Immature natural killer cell (primary cell): ENCODE data around the gene RFC3. TPM values are rescaled to one million over a fixed set of nuclear protein-coding genes. Genes with fewer than 3 reads are reported as not detected.
"Not testable (repeated sequence)": the region's sequence is repeated elsewhere in the genome, so short reads cannot be mapped to it uniquely, and the experiment has no call there.

Experiments used
- DNase-seq, 3 donors: peaks; one replicate each; pipeline ENCODE4 v3.0.0; 2022; ENCODE audit warnings: mixed read lengths in 1 of 3
- H3K27ac Mint-ChIP-seq, 6 donors: one replicate each; pipeline ENCODE4 v1.8.0; 2020; ENCODE audit warnings: mixed read lengths in 6 of 6, mild to moderate bottlenecking in 5 of 6, inconsistent platforms in 4 of 6, moderate library complexity in 3 of 6
- H3K27me3 Mint-ChIP-seq, 3 donors: one replicate each; pipeline ENCODE4 v1.8.0; 2020 to 2021; ENCODE audit warnings: low read depth in 3 of 3, mild to moderate bottlenecking in 3 of 3, mixed read lengths in 3 of 3, moderate library complexity in 3 of 3, inconsistent platforms in 1 of 3
- H3K36me3 Mint-ChIP-seq, 3 donors: one replicate each; pipeline ENCODE4 v1.8.0; 2020; ENCODE audit warnings: mixed read lengths in 3 of 3, inconsistent platforms in 2 of 3, mild to moderate bottlenecking in 2 of 3
- H3K4me1 Mint-ChIP-seq, 2 donors: one replicate each; pipeline ENCODE4 v1.8.0; 2020; ENCODE audit warnings: inconsistent platforms in 2 of 2, mild to moderate bottlenecking in 2 of 2, mixed read lengths in 2 of 2, moderate library complexity in 1 of 2
- H3K4me3 Mint-ChIP-seq, 5 donors: one replicate each; pipeline ENCODE4 v1.8.0; 2020; ENCODE audit warnings: mild to moderate bottlenecking in 5 of 5, mixed read lengths in 5 of 5, inconsistent platforms in 3 of 5, moderate library complexity in 3 of 5
- H3K9me3 Mint-ChIP-seq, 6 donors: one replicate each; pipeline ENCODE4 v1.8.0; 2020; ENCODE audit warnings: mild to moderate bottlenecking in 6 of 6, mixed read lengths in 6 of 6, inconsistent platforms in 4 of 6, moderate library complexity in 3 of 6
- polyA plus RNA-seq, 3 donors: library from polyadenylated mRNA; unstranded; fragments of 300-500 nt; fragmentation: Illumina TruSeq; gene quantifications; one replicate each; pipeline ENCODE4 v1.2.3, GENCODE V29; 2021

The RFC3 gene
- polyA plus RNA-seq, 3 donors from 2014 or later: 3.0 to 7.7 (median 6.3) TPM

- DNase-seq: no peak
- H3K27me3 Mint-ChIP-seq: peaks cover 0 to 3% (median 0%) of the 10 kb centered on the region in 3 donors
- H3K9me3 Mint-ChIP-seq: peaks cover 0 to 1% (median 0%) of the 10 kb centered on the region in 6 donors
- H3K27ac Mint-ChIP-seq: no peak overlapping the region
- no peak overlapping the region for H3K4me3 Mint-ChIP-seq
- no peaks in the 10 kb centered on the region for H3K36me3 Mint-ChIP-seq
- no peaks in the 10 kb centered on the region for H3K4me1 Mint-ChIP-seq
Measured at GRCh38 chr13:33793726-33794125, 24.2 kb upstream of the RFC3 start.

- Mint-ChIP-seq H3K9me3 (peaks cover 0 to 1% (median 0%) of the 10 kb centered on the region in 6 donors), H3K27ac (no peak overlapping the region), H3K36me3 (no peaks in the 10 kb centered on the region), H3K4me1 (no peaks in the 10 kb centered on the region), H3K27me3 (peaks cover 0 to 3% (median 0%) of the 10 kb centered on the region in 3 donors), H3K4me3 (no peak overlapping the region)
- DNase-seq: no peak
Measured at GRCh38 chr13:33794576-33794975, 23.4 kb upstream of the RFC3 start.

- no peak overlapping the region for H3K27ac Mint-ChIP-seq
- H3K9me3 Mint-ChIP-seq: peaks cover 0 to 1% (median 0%) of the 10 kb centered on the region in 6 donors
- H3K4me1 Mint-ChIP-seq: no peaks in the 10 kb centered on the region
- H3K27me3 Mint-ChIP-seq: peaks cover 0 to 3% (median 2%) of the 10 kb centered on the region in 3 donors
- no peaks in the 10 kb centered on the region for H3K36me3 Mint-ChIP-seq
- DNase-seq: no peak
- H3K4me3 Mint-ChIP-seq: no peak overlapping the region
Measured at GRCh38 chr13:33796095-33796494, 21.9 kb upstream of the RFC3 start.

DNA sequence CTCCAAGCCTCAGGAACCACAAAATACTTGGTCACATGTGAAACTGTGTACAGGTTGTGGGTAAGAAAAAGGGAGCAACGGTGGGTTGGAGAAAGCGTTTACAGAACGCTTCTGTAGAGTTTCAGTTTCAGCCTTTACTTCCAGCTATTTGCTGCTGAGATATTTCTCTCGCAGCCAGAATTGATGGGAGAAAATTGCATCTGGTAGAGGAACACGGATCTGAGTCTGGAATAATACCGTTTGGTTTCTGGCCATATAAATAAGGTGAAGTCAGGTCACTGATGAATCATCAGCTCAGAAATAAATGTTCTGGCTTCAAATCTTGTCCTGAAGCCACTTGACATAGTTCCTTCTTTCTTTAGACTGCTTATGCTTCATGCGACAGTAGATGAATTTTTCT, 20.3 kb upstream of the RFC3 start:
- H3K27me3 Mint-ChIP-seq: peaks cover 0 to 5% (median 2%) of the 10 kb centered on the region in 3 donors
- H3K4me3 Mint-ChIP-seq: no peak overlapping the region
- no peak for DNase-seq
- H3K36me3 Mint-ChIP-seq: no peaks in the 10 kb centered on the region
- H3K9me3 Mint-ChIP-seq: no peaks in the 10 kb centered on the region
- H3K4me1 Mint-ChIP-seq: no peaks in the 10 kb centered on the region
- no peak overlapping the region for H3K27ac Mint-ChIP-seq

DNA sequence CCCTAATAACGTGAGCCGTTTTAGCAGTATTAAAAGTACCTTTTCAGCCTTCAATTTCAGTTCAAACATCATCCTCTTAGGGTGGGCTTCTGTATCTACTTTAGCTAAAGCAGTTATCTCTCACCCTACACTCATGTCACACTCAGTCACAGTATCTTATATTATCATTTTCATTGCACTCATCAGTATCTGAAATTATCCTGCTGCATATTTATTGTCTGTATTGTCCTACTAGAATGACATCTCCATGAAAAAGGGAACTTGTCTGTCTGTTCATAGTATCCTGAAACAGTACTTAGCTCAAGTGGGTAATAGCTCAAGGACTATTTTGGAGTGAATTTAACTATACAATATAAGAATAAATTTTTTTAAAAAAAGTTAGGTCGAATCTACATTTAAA, 19.9 kb upstream of the RFC3 start:
- DNase-seq: no peak
- no peak overlapping the region for H3K4me3 Mint-ChIP-seq
- no peaks in the 10 kb centered on the region for H3K4me1 Mint-ChIP-seq
- no peak overlapping the region for H3K27ac Mint-ChIP-seq
- H3K27me3 Mint-ChIP-seq: peaks cover 0 to 5% (median 2%) of the 10 kb centered on the region in 3 donors
- H3K9me3 Mint-ChIP-seq: no peaks in the 10 kb centered on the region
- H3K36me3 Mint-ChIP-seq: no peaks in the 10 kb centered on the region

- Mint-ChIP-seq H3K27ac (no peak overlapping the region), H3K4me1 (no peaks in the 10 kb centered on the region), H3K4me3 (no peak overlapping the region), H3K36me3 (no peaks in the 10 kb centered on the region), H3K9me3 (no peaks in the 10 kb centered on the region), H3K27me3 (peaks cover 2 to 5% (median 2%) of the 10 kb centered on the region in 3 donors)
- DNase-seq: no peak
Measured at GRCh38 chr13:33799950-33800592, 17.9 kb upstream of the RFC3 start.

GRCh38 chr13:33800646-33801186, 17.2 kb upstream of the RFC3 start:
- H3K27ac Mint-ChIP-seq: no peak overlapping the region
- no peaks in the 10 kb centered on the region for H3K9me3 Mint-ChIP-seq
- peak overlapping the region in 1 of 5 donors; percentile 34 for H3K4me3 Mint-ChIP-seq
- peaks cover 2 to 5% (median 2%) of the 10 kb centered on the region in 3 donors for H3K27me3 Mint-ChIP-seq
- no peaks in the 10 kb centered on the region for H3K36me3 Mint-ChIP-seq
- no peak for DNase-seq
- H3K4me1 Mint-ChIP-seq: no peaks in the 10 kb centered on the region

DNA sequence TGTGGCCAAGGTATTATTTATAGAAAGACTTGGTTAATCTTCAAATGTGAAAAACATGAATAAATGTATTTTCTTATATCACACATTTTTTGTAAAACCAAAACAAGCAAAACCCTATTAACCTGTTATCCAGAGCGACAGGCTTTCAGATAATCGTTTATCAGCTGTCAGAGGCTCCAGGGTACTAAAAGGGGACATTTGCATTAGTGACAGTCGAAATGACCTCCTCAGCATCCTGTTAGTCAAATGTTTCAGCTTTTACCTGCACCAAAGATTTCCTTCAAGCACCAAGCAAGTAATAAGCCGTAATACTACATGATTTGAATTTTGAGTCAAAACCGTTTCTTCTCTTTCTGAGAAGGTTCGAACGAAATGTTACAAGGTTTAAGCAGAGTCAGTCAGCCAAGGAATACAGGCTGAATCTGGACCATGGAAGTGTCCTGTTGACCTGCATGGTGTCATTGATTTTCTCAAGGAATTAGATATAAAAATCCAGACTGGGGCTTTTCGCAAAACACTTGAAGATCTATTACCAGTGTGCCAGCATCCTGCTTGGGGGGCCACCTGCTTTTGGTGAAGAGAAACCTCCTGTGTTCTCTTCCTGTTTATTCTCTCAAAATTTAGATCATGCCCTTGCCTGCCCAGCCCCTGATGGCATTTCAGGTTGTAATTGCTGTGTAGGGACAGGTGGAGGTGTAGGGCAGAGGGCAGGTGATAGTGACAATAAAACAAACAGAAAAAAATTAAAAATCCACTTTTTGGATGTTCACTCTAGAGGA, 11.3 kb upstream of the RFC3 start:
- no peaks in the 10 kb centered on the region for H3K4me1 Mint-ChIP-seq
- no peak for DNase-seq
- no peak overlapping the region for H3K27ac Mint-ChIP-seq
- no peaks in the 10 kb centered on the region for H3K9me3 Mint-ChIP-seq
- H3K36me3 Mint-ChIP-seq: no peaks in the 10 kb centered on the region
- H3K4me3 Mint-ChIP-seq: no peak overlapping the region
- peaks cover 4 to 16% (median 8%) of the 10 kb centered on the region in 3 donors for H3K27me3 Mint-ChIP-seq

DNA sequence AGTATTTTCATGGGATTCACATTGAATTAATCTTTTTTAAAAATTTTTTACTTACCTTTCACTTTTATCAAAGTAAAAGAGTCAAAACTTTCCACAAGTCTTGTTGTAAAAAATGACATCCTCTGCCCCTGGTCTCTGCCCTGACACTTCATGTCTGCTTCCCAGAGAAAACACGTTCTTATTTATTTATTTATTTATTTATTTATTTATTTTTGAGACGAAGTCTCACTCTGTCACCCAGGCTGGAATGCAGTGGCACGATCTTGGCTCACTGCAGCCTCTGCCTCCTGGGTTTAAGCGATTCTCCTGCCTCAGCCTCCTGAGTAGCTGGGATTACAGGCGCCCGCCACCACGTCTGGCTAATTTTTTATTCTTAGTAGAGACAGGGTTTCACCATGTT, 5.1 kb upstream of the RFC3 start:
- not testable (repeated sequence) for H3K4me1 Mint-ChIP-seq, H3K4me3 Mint-ChIP-seq, DNase-seq, H3K9me3 Mint-ChIP-seq, H3K27ac Mint-ChIP-seq, H3K36me3 Mint-ChIP-seq
- peaks cover 6 to 28% (median 16%) of the 10 kb centered on the region in 3 donors for H3K27me3 Mint-ChIP-seq

- H3K27me3 Mint-ChIP-seq: peaks cover 10 to 18% (median 16%) of the 10 kb centered on the region in 3 donors
- no peaks in the 10 kb centered on the region for H3K36me3 Mint-ChIP-seq
- no peak overlapping the region for H3K27ac Mint-ChIP-seq
- no peak overlapping the region for H3K4me3 Mint-ChIP-seq
- peaks cover 16 to 26% of the 10 kb centered on the region in 2 donors for H3K4me1 Mint-ChIP-seq
- H3K9me3 Mint-ChIP-seq: no peaks in the 10 kb centered on the region
- no peak for DNase-seq
Measured at GRCh38 chr13:33815011-33815550, 2.9 kb upstream of the RFC3 start.

DNA sequence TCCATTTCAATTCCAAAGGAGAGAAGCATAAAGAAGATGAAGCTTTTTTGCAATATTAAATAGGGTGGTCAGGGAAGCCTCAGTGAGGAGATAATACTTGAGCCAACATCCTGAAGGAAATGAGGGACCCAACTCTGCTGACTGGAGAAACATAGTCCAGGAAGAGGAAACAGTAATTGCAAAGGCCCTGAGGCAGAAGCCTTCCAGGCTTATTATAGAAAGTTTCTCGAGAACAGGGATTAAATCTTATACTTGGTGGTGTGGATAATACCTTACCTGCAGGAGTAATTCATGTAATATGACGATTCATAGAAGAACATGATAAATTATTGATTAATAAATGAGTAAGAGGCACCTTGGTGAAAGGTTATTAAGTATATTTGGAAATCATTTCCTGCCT, 1.0 kb upstream of the RFC3 start:
- Mint-ChIP-seq H3K27ac (peak overlapping the region in 1 of 6 donors; percentile 89), H3K4me3 (peak overlapping the region in 3 of 5 donors; percentile 15 to 57 (median 16)), H3K4me1 (peaks cover 16 to 26% of the 10 kb centered on the region in 2 donors), H3K36me3 (peaks cover 0 to 3% (median 0%) of the 10 kb centered on the region in 3 donors), H3K9me3 (no peaks in the 10 kb centered on the region), H3K27me3 (peaks cover 10 to 14% (median 13%) of the 10 kb centered on the region in 3 donors)
- DNase-seq: no peak

DNA sequence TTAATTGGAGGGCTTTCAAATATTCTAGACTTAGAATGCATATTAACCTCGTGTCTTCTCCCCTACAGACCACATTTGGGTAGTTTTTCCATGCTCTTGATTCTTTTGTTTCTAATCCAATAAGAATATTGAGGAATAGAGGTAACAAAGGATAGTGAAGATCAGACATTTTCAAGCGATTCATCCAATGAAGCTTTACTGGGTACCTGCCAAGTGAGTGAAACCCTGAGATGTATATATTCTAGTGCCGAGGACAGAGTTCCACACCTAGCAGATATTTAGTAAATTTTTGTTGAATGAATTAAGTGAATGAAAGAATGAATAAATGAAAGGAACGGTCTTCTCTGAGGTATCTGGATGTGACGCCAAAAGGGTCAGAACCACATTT, 442 bp upstream of the RFC3 start:
- DNase-seq: no peak
- Mint-ChIP-seq H3K27me3 (peaks cover 10 to 14% (median 12%) of the 10 kb centered on the region in 3 donors), H3K27ac (peak overlapping the region; percentile 83 to 95 (median 90)), H3K4me3 (peak overlapping the region; percentile 92 to 97 (median 92)), H3K9me3 (no peaks in the 10 kb centered on the region), H3K36me3 (peaks cover 0 to 8% (median 0%) of the 10 kb centered on the region in 3 donors), H3K4me1 (peaks cover 16 to 26% of the 10 kb centered on the region in 2 donors)

GRCh38 chr13:33825083-33825482, 7.1 kb downstream of the RFC3 start:
- Mint-ChIP-seq H3K27me3 (no peaks in the 10 kb centered on the region), H3K36me3 (peaks cover 17 to 21% (median 21%) of the 10 kb centered on the region in 3 donors), H3K4me3 (no peak overlapping the region), H3K27ac (no peak overlapping the region), H3K9me3 (no peaks in the 10 kb centered on the region), H3K4me1 (no peaks in the 10 kb centered on the region)
- no peak for DNase-seq

GRCh38 chr13:33827139-33827538, 9.2 kb downstream of the RFC3 start:
- H3K27me3 Mint-ChIP-seq: no peaks in the 10 kb centered on the region
- H3K9me3 Mint-ChIP-seq: no peaks in the 10 kb centered on the region
- H3K36me3 Mint-ChIP-seq: peaks cover 23 to 33% (median 25%) of the 10 kb centered on the region in 3 donors
- H3K27ac Mint-ChIP-seq: no peak overlapping the region
- no peak for DNase-seq
- H3K4me1 Mint-ChIP-seq: no peaks in the 10 kb centered on the region
- H3K4me3 Mint-ChIP-seq: no peak overlapping the region
